BJ (cell line): Measurements from ENCODE around the gene CCSER2. TPM values are rescaled to one million over a fixed set of nuclear protein-coding genes. Genes with fewer than 3 reads are reported as not detected.

Experiments used
- CTCF ChIA-PET: fragments of 350-600 bp; formaldehyde crosslinking; extraction: SDS; loops from one replicate; lab custom pipeline; 2021; ENCODE audit warnings: antibody characterized with exemption, inconsistent platforms; lab: Yijun Ruan, JAX
- POLR2A ChIA-PET: fragments of 300-600 bp; sonication (Branson Sonifier 250); formaldehyde crosslinking; extraction: SDS; loops from one replicate; lab custom pipeline; 2021; ENCODE audit warnings: antibody characterized with exemption; lab: Charles Lee
- DNase-seq: peaks from one replicate; pipeline ENCODE4 v3.0.0-alpha.2; 2011; ENCODE audit warnings: low read depth
- H3K27me3 ChIP-seq: 2 replicates; pipeline ENCODE4 v1.6.0; 2011; ENCODE audit warnings: low read length; ENCODE audit not compliant: control insufficient read depth, insufficient read depth
- H3K36me3 ChIP-seq: 2 replicates; pipeline ENCODE4 v1.5.1; 2011; ENCODE audit warnings: low read length; ENCODE audit not compliant: control insufficient read depth, insufficient read depth
- H3K4me3 ChIP-seq: 2 replicates; pipeline ENCODE4 v1.5.1; 2011; ENCODE audit warnings: low read depth, mild to moderate bottlenecking, control low read depth, low read length
- polyA plus RNA-seq: library from polyadenylated mRNA; depleted of rRNA; stranded (reverse); fragments of >200 nt; gene quantifications from 2 replicates; pipeline ENCODE4 v1.2.3, GENCODE V29; 2011
- TF ChIP-seq, protein P1 (sequence below): IDR thresholded peaks from 2 replicates; pipeline ENCODE4 v1.5.1; 2011; ENCODE audit warnings: low read depth, mild to moderate bottlenecking, control low read depth, inconsistent platforms, low read length, moderate library complexity; ENCODE audit not compliant: insufficient read depth

CCSER2 gene
- polyA plus RNA-seq, 1 experiment, result 28.7 TPM

DNA sequence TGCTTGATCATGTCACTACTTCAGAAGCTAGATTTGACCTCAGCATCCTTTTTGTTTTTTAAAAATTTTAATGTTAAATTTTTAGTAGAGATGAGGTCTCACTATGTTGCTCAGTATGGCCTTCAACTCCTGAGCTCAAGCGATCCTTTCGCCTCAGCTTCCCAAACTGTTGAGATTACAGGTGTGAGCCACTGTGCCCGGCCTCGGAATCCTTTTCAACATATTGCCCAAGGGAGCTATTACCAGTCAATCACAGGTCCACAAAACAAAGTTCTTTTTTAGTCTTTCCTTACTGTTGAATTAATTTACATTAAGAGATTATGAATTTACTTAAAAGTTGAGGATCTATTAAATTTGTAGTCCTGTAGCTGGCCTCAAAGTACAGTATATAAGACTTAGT lies 37.7 kb downstream of the CCSER2 start:
- TF ChIP-seq, protein P1, sequence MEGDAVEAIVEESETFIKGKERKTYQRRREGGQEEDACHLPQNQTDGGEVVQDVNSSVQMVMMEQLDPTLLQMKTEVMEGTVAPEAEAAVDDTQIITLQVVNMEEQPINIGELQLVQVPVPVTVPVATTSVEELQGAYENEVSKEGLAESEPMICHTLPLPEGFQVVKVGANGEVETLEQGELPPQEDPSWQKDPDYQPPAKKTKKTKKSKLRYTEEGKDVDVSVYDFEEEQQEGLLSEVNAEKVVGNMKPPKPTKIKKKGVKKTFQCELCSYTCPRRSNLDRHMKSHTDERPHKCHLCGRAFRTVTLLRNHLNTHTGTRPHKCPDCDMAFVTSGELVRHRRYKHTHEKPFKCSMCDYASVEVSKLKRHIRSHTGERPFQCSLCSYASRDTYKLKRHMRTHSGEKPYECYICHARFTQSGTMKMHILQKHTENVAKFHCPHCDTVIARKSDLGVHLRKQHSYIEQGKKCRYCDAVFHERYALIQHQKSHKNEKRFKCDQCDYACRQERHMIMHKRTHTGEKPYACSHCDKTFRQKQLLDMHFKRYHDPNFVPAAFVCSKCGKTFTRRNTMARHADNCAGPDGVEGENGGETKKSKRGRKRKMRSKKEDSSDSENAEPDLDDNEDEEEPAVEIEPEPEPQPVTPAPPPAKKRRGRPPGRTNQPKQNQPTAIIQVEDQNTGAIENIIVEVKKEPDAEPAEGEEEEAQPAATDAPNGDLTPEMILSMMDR, result no peak
- no peak for DNase-seq
- Histone ChIP-seq H3K27me3 (no peaks in the 10 kb centered on the region), H3K4me3 (no peak overlapping the region), H3K36me3 (no peaks in the 10 kb centered on the region)
- ChIA-PET POLR2A (no interaction called here), CTCF (interaction anchor here (0.7 to 5.0 kb wide), 5 partner anchors 11 to 173 kb away, joined by 3 to 25 read pairs (median 3); no protein-coding TSS in a partner anchor)

DNA sequence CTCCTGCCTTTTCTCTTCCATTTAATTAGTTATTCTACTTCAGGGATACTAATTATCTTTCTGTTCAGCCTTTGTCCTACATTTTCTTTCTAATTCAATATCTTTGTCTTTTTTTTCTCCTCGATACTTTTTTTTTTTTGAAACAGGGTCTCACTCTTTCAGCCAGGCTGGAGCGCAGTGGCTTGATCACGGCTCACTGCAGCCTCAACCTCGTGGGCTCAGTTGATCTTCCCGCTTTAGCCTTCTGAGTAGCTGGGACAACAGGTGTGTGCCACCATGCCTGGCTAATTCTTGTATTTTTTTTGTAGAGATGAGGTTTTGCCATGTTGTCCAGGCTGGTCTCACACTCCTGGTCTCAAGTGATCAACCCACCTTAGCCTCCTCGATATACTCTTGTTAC lies 38.9 kb downstream of the CCSER2 start:
- ChIA-PET CTCF (no interaction called here), POLR2A (no interaction called here)
- Histone ChIP-seq H3K27me3 (no peaks in the 10 kb centered on the region), H3K36me3 (peaks cover 2% of the 10 kb centered on the region; the same call in 1 of the 2 replicates), H3K4me3 (no peak overlapping the region)
- TF ChIP-seq, protein P1, result no peak
- DNase-seq, result no peak

DNA sequence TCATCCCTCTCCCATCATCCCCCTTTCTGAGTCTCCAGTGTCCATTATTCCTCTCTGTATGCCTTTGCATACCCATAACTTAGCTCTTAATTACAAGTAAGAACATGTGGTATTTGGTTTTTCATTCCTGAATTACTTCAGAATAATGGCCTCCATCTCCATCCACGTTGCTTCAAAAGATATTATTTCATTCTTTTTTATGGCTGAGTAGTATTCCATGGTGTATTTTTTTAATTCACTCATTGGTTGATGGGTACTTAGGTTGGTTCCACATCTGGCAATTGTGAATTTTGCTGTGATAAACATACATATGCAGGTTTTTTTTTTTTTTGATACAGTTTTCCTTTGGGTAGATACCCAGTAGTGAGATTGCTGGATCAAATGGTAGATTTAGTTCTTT lies 40.4 kb downstream of the CCSER2 start:
- Histone ChIP-seq H3K36me3 (peaks cover 2% of the 10 kb centered on the region; the same call in 1 of the 2 replicates), H3K4me3 (no peak overlapping the region), H3K27me3 (no peaks in the 10 kb centered on the region)
- no peak for DNase-seq
- TF ChIP-seq, protein P1, result no peak
- POLR2A ChIA-PET, result no interaction called here
- CTCF ChIA-PET, result interaction anchor here (0.6 to 0.9 kb wide), 2 partner anchors 35 to 104 kb away, joined by 3 to 5 read pairs; no protein-coding TSS in a partner anchor

DNA sequence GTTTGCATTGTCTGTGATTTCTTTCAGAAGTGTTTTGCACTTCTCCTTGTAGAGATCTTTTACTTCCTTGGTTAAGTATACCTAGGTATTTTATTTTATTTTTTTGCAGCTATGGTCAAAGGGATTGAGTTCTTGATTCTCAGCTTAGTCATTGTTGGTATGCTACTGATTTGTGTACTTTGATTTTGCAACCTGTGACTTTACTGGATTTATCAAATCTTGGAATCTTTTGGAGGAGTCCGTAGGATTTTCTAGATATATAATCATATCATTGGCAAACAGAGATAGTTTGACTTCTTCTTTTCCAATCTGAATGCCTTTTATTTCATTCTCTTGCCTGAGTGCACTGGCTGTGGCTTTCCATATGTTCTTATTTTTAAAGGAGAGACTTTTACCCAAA lies 41.9 kb downstream of the CCSER2 start:
- no peak for DNase-seq
- Histone ChIP-seq H3K27me3 (no peaks in the 10 kb centered on the region), H3K4me3 (no peak overlapping the region), H3K36me3 (peaks cover 2% of the 10 kb centered on the region)
- ChIA-PET CTCF (interaction anchor here (5.8 kb wide), 1 partner anchor 169 kb away, joined by 106 read pairs; no protein-coding TSS in a partner anchor), POLR2A (no interaction called here)
- TF ChIP-seq, protein P1, result no peak

DNA sequence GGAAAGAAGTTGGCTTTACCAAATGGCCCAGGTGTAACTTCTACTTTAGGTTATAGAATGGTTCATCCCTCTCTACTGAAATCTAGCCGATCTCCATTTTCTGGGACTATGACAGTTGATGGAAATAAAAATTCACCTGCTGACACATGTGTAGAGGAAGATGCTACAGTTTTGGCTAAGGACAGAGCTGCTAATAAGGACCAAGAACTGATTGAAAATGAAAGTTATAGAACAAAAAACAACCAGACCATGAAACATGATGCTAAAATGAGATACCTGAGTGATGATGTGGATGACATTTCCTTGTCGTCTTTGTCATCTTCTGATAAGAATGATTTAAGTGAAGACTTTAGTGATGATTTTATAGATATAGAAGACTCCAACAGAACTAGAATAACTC lies 43.6 kb downstream of the CCSER2 start:
- TF ChIP-seq, protein P1, result no peak
- peaks cover 2% of the 10 kb centered on the region for H3K36me3 ChIP-seq
- no peak for DNase-seq
- ChIA-PET CTCF (interaction anchor here (5.8 kb wide), 1 partner anchor 167 kb away, joined by 106 read pairs; no protein-coding TSS in a partner anchor), POLR2A (no interaction called here)
- no peak overlapping the region for H3K4me3 ChIP-seq
- no peaks in the 10 kb centered on the region for H3K27me3 ChIP-seq
